Lower leg skin (tissue), 3 donors: ENCODE measurements around the gene CAPN10.

Experiments used
- POLR2A ChIP-seq, 2 donors: fragments of 450-650 bp; IDR thresholded peaks; one replicate each; pipeline ENCODE4 v1.6.1; 2016 to 2017; ENCODE audit warnings: antibody characterized with exemption in 2 of 2, mild to moderate bottlenecking in 1 of 2, moderate library complexity in 1 of 2
- TF ChIP-seq, protein P1 (sequence below), 3 donors: fragments of 450-650 bp; IDR thresholded peaks; one replicate each; pipeline ENCODE4 v1.5.1; 2016; ENCODE audit warnings: antibody characterized with exemption in 3 of 3, mild to moderate bottlenecking in 3 of 3, moderate library complexity in 2 of 3

DNA sequence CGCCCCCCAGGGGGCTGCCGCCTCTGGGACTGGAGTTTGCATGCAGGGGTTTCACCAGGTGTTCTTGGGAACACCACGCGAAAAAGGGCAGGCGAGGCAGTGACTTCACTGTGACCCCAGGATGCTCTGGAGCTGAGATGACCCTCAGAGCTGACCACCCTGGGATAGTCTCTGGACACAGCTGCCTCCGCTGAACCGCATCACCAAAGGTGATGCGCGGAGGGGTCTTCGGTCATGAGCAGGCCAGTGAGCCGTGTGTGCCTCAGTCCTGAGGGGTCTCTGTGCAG is 56.2 kb downstream of the CAPN10 start:
- TF ChIP-seq, protein P1, sequence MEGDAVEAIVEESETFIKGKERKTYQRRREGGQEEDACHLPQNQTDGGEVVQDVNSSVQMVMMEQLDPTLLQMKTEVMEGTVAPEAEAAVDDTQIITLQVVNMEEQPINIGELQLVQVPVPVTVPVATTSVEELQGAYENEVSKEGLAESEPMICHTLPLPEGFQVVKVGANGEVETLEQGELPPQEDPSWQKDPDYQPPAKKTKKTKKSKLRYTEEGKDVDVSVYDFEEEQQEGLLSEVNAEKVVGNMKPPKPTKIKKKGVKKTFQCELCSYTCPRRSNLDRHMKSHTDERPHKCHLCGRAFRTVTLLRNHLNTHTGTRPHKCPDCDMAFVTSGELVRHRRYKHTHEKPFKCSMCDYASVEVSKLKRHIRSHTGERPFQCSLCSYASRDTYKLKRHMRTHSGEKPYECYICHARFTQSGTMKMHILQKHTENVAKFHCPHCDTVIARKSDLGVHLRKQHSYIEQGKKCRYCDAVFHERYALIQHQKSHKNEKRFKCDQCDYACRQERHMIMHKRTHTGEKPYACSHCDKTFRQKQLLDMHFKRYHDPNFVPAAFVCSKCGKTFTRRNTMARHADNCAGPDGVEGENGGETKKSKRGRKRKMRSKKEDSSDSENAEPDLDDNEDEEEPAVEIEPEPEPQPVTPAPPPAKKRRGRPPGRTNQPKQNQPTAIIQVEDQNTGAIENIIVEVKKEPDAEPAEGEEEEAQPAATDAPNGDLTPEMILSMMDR (IDR thresholded peaks at IDR 0.05): no peak
- TF ChIP-seq POLR2A (IDR thresholded peaks at IDR 0.05): no peak
